Activated T-helper 9 cell treated with anti-CD3 and anti-CD28 coated beads, Interleukin-2, amount 50 U/mL, for 16 hours (primary cell): Measurements from ENCODE around the gene SCARB1.

Experiments used
- DNase-seq: peaks from one replicate; pipeline ENCODE4 v3.0.0-alpha.2; 2020; ENCODE audit warnings: low read depth

The SCARB1 gene

DNA sequence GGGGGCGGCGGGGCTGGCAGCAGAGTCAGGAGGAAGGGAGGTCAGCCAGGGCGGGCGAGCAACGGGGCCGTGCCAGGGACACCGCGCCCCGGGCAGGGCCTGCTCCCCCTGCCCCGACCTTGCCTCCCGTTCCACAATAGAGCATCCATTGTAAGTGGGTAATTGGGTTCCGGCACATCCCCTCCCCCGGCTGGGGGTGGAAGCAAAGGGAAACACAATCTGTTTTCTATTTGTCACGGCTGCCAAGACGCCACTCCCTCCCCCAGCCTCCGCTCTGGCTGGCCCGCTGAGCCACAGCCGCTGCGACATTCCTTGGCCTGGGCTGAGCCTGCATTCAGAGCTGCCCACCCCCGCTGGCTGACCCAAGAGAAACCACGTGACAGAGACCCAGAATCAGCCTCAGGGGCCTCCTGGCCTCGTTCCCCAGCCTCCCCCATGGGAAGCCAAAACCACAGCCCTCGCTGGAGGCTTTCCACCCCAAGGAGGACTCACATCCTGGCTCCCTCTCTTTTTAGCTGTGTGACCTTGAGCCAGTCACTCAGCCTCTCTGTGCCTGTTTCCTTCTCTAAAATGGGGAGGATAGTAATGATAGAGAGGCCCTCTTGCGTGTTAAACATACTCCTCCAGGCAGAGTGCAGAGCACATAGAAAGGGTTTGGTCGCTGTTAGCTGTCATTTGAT lies 117.6 kb downstream of the SCARB1 start:
- DNase-seq = no peak

DNA sequence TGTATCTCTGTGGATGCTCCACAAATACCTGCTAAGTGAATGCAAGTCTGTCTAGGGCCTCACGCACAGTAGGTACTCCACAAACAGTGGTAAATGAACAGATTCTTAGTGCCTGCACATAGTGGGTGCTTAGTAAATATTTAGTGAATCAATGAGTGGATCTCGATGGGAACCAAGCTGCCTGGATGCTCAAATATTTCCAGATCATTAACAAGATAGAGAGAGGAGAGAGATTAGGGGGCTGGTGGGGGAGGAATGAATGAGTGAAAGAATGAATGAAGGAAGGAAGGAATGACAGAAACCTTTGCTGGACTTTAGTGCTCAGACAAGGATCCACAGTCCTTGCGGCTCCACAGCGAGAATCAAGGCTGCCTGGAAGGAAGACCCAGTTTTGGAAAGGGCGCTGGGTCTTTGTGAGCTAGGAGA lies 118.2 kb downstream of the SCARB1 start:
- no peak for DNase-seq

- no peak for DNase-seq
Observed at GRCh38 chr12:124744659-124745464, 118.8 kb downstream of the SCARB1 start.

- no peak for DNase-seq
Observed at GRCh38 chr12:124744273-124744640, 119.4 kb downstream of the SCARB1 start.

DNA sequence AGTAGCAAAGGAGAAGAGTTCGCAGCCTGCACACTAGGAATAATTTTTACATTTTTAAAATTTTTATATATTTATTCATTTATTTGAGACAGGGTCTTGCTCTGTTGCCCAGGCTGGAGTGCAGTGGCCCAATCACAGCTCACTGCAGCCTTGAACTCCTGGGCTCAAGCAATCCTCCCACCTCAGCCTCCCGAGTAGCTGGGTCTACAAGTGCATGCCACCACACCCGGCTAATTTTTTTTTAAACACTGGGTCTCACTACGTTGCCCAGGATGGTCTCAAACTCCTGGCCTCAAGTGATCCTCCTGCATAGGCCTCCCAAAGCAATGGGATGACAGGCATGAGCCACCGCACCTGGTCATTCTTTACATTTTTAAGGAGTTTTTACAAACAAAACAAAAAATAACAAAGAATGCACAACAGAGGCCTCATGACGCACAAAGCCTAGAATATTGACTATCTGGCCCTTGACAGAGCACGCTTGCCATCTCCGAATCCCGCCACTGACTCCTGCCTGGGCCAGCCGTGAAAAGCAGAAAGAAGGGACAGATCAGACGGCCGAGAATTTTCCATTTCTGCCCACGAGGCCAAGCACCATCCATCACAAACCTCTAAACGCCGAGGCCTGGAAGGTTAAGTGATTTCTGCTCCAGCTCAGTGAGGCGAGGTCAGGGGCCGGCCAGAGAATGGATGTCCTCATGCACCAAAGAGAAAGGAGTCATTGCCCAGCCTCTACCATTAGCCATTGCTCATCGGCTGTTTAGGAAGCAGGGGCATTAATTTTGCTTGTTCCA lies 120.0 kb downstream of the SCARB1 start:
- no peak for DNase-seq

DNA sequence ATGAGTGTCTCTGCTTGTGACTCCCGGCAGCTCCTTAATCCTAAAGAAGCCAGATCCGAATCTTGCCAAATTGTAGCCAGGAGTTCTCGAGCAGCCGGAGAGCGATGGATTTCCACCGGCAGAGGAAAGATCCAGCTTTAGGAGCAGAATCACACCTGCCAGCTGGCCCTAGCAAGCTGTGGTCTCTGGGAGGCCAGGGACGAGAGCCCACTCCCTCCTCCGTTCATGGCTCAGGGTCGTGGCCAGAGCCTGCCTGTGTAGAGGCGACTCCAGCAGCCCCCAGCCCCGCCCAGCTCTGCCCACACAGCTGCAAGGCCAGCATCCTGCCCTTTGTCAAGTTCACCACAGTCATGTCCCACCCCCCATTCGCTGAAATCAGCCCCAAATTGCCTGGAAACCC lies 121.0 kb downstream of the SCARB1 start:
- no peak for DNase-seq

- no peak for DNase-seq
Observed at GRCh38 chr12:124742111-124742510, 121.6 kb downstream of the SCARB1 start.

DNA sequence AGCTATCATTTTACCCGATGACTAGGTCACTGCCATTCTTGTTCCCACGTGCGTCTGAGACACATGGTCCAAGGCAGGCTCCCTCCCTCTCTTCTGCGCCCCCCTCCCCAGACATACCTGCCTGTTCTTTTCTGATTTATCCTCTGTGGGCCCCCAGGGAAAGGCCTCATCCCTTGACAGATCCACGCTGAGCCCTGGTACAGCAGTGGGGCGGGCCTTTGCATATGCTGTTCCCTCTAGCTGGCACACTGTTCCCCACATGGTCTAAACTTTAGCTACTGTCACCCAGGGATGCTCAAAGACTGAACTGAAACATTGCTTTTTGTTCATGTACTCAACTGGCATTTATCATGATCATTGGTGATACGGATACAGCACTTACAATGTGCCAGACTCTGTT lies 122.5 kb downstream of the SCARB1 start:
- no peak for DNase-seq

- DNase-seq = no peak
Observed at GRCh38 chr12:124740691-124741137, 123.0 kb downstream of the SCARB1 start.

DNA sequence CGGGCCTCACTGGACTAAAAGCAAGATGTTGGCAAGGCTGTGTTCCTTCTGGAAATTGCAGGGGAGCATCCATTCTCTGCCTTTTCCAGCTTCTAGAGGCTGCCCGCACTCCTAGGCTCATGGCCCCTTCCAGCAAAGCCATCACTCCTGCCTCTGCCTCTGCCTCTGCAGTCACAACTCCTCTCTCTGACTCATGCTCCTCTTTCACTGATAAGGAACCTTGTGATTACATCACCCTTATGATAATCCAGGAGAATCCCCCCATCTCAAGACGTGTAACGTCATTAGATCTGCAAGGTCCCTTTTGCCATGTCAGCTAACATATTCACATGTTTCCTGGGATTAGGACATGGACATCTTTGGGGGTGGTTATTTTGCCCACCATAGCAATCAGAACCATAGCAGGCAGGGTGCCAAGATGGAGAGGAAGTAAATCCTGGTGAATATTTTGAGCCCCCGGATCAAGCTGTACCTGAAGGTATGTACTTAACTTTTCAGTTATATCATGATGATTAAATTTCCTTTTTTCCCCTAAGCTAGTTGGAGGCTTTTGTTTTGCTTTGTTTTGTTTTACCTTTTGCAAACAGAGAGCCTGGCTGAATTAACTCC lies 123.6 kb downstream of the SCARB1 start:
- no peak for DNase-seq

DNA sequence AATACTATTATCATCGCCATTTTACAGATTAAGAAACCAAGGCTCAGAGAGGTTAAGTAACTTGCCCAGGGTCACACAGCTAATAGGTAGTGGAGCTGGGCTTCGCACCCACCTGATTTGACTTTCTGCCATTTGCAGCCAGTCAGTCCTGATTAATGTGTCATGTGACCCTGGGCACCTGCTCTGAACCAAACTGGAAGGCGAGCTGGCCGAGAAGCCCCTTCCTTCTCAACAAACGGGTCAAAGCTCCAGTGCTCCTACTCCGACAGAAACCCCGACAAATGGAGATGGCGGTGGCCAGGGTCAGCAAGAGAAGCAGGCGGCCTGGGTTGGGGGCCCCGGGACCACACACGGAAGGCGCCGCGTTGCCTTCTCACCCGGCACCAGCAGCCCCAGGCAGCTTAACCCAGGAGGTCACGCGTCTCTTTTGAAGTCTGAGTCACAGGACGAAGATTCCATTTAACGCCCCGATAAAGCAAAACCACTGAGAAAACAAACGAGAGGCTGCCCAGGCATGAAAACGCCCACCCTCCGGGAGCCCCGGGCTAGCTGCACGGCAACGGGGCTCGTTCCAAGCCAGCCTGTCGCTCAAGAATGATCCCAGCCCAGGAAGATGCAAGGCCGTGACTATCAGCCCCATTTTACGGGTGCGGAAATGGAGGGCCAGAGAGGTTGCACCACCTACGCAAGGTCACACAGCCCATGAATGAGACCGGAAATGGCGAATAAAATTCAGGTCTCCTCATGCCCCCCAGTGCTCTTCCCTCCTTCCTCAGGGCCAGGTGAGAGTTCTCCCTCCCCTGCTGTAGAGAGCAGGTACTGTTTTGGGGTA lies 124.8 kb downstream of the SCARB1 start:
- DNase-seq = no peak

DNA sequence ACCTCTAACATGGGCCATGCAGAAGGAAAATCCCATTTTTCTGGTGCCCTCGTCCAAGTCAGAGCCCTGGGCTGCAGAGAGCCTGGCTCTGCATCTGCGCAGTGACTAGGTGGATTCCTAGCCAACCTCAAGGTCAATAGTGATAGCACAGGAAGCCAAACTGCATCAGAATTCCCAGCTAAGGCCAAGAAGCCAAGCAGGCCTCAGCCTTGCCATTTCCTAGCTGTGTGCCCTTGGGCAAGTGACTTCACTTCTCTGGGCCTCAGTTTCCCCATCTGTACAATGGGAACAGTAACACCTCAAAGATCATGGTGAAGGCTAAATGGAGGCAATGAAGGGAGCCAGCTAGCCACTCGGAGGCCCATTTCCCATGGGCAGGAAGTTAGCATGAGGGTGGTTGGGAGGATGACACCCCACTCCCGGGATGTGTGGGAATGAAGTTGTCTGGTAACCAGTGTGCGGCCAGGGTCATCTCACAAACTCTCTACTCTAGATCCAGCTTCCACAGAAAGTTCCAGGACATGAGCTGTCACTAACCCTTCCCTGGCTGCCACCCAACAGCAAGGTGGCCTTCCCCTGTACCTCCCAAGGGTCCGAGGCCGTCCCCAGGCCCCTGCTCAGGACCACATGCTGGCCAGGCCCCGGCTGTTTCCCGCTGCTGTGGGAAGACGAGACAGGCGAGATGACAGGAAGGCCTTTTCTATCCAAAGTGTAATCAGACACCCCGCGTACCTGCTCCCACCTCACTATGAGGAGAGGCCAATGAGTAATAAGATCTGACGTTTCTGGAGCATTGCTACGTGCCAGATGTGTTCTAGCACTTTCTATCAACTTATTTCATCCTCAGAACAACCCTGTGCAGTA lies 125.7 kb downstream of the SCARB1 start:
- DNase-seq = no peak

- DNase-seq = no peak
Observed at GRCh38 chr12:124737040-124737419, 126.6 kb downstream of the SCARB1 start.

DNA sequence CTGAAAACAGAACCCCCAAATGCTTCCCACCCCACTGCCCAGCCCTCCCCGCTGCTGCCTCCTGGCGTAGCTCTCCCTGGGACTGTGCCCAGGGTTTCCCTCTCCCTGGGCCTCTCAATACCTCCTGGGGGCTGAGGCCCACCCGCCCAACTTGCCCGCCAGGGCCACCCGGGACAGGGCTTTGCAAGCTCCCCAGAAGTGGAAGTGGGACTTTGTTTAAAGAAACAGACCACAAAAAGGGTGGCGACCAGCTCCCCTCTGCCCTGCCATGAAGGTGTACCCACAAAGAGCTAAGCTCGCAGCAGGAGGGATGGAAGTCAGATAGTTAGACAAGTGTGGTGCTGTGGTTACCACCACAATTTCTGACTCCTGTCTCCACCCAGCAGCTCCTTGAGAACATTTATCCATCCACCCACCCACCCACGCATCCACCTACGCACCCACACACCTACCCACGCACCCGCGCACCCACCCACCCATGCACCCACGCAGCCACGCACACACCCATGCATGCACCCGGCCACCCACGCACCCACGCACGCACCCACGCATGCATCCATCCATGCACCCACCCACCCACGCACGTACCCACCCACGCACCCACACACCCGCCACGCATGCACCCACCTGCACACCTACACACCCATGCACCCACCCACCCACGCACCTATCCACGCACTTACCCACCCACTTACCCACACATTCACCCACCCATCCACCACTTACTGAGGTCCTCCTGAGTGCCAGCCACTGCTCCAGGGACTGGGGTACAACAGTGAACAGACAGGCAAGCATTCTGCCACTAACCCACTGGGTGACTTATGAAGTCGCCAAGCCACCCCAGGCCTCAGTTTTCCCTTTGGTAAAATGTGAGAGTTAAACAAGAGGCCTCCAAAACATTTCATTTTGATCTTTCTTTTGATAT lies 127.3 kb downstream of the SCARB1 start:
- no peak for DNase-seq

DNA sequence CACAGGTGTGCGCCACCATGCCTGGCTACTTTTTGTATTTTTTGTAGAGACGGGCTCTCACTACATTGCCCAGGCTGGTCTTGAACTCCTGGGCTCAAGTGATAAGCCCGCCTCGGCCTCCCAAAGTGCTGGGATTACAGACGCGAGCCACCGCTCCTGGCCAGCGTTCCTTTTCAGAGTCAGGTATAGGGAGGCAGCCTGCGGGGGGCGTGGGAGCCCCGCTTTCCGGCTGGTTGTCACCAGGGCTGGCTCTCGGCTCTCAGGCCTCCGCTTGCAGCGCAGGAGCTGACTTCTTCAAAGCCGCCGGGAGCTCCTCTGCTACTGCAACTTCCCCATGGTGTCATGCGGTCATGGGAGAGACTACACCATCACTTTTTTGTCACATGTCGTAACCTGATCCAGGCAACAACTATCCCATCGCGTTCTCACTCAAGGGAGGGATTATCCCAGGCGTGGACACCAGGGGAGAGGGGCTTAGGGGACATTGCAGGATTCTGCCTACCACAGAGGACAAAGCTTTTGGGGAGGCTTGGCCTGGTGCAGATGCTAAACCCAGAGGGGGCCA lies 129.4 kb downstream of the SCARB1 start:
- no peak for DNase-seq

DNA sequence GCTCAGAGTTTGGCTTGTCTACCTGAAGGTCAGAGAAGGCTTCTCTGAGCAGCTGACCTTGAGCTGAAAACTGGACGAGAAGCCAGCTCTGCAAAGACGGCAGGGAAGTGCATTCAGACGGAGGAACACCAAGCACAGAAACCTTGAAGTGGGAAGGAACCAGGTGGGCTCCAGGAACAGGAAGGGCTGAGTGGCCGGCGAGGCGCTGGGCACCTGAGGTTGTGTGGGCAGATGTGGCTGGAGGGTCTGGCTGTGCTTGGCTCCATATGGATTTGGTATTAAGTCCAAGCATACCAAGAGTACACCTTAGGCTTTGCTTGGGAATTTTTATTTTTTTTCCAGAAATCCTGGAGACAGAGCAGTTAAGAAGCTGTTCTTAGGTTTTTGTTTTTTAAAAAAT lies 130.6 kb downstream of the SCARB1 start:
- no peak for DNase-seq

DNA sequence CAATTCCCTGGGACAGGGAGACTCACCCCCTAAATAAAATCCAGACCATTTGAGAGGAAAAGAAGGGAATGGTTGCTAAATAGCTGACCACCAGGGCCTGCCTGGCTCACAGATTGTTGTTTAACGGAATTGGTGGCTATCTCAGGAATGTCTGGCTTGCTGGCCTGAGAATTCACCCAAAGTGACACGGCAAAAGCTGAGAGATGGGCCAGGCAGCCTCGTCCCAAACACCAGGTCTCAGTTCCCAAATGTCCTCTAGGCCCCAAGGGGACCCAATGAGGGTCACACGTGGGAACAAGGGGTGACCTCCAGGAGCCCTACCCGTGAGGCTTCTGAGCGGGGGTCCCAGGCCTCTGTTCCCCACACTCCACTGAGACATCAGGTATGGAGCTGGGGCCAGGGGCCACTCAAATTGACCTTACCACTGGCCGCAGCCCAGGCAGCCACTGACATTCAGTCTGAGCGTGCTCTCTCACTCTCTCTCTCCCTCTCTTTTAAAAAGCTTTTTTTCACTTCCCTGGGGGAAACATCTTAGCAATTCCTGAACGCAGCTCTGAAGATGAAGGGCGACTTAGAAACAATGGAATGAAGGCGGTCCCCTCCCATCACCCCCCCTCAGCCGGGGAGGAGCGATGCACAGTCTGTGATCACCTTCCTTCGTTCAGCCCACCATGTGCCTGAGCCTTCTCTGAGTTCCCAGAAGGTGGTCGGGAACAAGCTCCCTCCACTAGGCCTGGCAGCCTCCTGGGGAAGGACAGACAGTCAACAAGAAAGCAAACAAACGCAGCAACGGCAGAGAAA lies 131.2 kb downstream of the SCARB1 start:
- DNase-seq = no peak

GRCh38 chr12:124731869-124732268 lies 131.8 kb downstream of the SCARB1 start:
- DNase-seq = no peak
